Measurements from ENCODE around the gene MYO5B.
A peak's percentile ranks its signal among the peaks of the same experiment; 100 is the strongest.
"Not testable (repeated sequence)": the region's sequence is repeated elsewhere in the genome, so short reads cannot be mapped to it uniquely, and the experiment has no call there.

The MYO5B gene

DNA sequence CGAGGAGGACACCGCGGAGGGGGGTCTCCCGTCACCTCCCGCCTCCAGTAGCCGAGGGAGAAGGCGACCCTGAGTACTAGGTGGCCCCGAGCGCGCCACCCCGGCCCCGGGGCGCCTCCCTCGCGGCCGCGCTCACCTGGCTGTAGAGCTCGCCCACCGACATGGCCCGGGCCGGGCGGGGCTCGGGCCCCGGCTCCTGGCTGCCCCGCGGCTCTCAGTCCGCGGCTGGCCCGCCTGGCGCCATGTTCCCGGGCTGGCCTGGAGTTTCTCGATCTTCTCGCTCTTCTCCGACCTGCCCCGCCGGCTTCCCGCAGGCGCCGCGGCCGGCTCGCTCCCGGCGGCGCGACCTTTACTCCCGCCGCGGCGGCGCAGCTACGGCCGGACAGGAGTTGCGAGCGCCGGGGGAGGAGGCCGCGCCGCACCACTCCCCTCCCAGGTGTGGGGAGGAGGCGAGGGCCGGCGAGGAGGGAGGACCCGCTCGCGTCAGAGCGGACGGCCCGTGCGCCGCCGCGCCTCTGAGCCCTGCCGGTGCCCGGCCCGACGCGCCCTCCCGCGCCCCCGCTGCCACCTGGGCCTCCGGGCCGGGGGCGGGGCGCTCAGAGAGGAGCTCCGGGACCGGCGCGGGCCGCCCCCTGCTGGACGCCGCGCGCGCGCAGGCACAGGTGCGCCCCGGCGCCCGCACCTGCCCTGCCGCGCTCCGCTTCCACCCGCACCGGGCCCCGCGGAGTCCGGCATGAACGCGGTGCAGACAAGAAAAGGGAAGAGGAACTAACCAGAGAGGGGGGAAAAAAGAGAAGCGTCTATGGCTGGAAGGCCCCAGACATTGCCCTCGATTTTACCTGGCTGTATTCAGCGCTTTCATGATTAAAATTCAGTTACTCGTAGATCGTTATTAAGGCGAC is at the start of gene MYO5B:
TSS of gene MYO5B (minus strand) at position 517 of the 902 bp plus-strand sequence. CDS start at position 163, 354 bp downstream.
- DNase-seq: peak; percentile 33 to 53

DNA sequence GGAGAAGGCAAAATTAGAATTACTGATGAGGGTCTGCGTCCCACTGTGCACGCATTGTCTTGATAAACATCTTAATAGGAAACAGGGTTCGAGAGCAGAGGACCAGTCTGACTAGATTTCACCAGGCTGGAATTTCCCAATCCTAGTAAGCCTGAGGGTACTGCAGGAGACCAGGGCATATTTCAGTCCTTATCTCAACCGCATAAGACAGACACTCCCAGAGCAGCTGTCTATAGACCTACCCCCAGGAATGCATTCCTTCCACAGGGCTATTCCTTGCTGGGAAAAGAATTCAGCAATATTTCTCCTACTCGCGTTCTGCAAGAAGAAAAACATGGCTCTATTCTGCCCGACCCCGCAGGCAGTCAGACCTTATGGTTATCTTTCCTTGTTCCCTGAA is 46.8 kb upstream of the MYO5B start:
- not testable (repeated sequence) for DNase-seq

GRCh38 chr18:50240080-50240563 is 45.2 kb upstream of the MYO5B start:
- no peak for DNase-seq

DNA sequence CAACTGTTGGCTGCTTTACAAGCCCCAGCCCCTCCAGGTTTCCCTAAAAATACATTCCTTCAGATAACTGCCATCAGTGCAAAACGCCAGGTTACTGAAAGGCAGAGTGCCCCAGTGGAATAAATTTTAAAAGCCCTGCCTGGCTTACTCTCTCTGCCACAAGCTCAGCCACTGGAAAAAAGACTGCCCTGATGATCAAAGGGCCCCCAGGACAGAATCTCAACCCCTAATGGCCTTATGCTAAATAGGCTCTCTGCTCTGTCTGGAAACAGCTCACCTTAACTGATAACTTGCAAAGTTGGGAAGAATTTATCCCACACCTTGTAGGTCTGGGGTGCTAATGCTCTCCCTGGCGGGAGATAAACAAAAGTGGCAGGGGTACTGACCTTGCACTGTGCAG is 37.5 kb upstream of the MYO5B start:
- no peak for DNase-seq

DNA sequence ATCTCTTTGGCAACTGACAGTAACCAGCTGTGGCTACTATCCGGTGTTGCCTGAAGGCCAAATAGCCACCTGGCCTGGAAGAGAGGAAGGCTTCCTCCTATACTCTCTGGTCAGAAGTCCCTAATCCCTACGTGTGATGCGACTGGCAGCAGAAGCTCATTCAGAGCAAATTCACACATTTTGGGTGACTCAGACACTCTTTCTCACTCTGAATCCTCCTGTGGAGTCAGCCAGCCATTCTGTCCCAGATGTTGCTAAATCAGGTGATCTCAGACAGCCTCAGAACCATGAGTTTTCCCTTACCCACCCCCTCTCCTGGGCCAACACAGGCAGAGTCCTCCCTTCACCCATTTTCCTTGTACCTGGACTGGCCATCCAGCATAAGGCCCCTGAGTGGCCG is 36.7 kb upstream of the MYO5B start:
- DNase-seq: no peak

DNA sequence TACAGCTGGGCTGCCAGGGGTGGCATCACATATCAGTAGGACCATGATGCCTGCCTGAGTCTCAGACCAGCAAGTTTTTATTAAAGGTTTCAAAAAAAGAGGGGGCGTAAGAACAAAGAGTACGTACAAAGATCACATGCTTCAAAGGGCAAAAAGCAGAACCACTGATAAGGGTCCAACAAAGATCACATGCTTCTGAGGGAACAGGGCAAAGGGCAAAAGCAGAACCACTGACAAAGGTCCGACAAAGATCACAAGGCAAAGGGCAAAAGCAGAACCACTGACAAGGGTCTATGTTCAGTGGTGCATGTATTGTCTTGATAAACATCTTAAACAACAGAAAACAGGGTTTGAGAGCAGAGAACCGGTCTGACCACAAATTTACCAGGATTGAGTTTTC is 25.3 kb upstream of the MYO5B start:
- DNase-seq: not testable (repeated sequence)

DNA sequence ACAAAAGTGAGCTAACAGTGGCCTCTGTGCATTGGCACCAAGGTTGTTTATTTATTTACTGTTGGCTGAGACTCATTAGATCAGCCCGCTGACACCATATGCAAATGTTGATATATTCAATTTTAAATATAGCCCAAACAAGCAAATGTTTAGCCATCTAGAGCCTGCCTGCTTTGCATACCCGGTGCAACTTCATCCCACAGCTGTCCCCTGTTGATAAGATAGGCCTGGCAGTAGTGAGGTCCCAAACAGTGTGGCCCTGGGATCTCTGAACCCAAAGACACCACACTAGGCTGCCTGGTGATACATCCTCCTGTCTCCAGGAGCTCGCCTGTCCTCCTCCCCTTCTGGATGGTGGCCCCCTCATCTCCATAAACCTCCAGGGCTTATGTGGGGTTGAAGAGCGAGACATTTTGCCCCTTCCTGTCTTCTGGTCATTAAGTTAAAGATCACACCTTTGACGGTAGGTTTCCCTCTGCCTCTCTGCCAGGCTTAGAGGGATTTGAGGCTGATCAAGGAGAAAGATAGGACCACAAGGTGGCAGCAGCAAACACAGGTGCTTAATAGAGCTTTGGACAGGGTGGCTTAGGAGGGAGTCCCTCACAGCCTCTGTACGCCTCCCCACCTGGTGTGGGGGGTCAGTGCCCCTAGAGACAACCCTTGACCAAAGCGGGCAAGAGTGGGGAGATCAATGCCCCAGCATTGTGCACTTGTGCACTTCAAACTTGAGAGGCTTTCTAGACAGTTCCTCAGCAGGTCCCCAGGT is 23.7 kb upstream of the MYO5B start:
- DNase-seq: peak; percentile 26 to 37

- DNase-seq: no peak
These were observed 14.4 kb upstream of the MYO5B start for GRCh38 chr18:50209311-50209710.

GRCh38 chr18:50207722-50208121 is 12.8 kb upstream of the MYO5B start:
- DNase-seq: no peak

DNA sequence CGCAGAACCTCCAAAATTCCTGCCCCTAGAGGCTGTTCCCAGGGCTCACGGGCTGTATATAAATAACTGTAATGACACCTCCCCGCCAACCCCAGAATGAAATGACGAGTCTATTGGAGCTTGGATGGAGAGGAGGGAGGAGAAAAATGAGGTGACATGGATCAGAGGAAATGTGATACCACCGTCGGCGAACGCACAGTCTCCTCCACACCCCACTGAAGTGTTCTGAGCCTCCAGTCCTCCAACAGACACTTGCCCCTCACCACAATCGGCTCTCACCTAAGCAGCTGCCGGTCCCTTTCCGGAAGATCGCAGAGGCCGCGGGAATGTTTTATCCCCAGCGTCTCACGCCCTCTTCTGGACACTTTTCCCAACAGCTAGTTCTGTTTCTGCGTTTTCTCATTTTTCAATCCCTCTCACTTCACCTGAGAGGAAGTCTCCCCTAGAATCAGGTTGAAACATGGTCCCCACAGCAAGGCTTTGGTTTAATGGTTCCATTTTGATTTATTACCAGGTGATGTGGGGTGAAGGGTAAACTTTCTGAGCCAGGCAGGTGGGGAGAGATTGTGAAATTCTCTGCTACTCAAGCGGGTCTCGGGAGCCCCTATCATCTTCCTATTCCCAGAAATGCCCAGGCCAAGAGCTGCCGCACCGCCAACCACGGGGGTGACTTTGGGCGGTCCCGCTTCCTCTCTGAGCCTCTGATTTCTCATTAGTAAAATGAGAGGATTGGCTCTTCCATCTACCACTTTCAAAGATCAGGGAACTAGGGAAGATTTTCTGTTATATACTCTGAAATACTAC is 9.1 kb upstream of the MYO5B start:
- peak in 1 of 2 donors; percentile 3 for DNase-seq

DNA sequence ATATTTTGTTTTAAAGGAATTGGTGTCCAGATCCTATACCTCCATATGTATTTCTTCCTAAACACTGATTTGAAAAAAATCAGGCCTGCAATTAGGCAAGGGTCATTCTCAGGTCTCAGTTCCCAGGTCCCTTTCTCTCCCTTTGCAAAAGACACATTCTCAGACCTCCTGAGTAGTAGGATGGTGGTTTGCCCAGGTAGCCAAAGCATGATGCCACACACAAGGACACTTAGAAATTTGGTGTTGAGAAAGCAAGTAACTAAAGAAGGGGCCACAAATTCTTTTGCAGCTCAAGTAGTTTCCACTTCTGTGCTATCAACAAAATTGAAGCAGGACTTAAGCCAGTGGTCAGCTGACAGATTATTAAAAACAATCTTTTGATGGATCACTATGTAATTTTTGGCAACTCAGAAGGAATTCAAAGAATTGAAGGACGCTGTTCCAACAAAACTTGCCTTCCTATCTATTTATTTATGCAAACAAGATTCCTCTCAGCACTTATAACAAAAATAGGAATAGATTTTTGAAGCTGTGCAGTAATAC is 6.6 kb upstream of the MYO5B start:
- DNase-seq: no peak

DNA sequence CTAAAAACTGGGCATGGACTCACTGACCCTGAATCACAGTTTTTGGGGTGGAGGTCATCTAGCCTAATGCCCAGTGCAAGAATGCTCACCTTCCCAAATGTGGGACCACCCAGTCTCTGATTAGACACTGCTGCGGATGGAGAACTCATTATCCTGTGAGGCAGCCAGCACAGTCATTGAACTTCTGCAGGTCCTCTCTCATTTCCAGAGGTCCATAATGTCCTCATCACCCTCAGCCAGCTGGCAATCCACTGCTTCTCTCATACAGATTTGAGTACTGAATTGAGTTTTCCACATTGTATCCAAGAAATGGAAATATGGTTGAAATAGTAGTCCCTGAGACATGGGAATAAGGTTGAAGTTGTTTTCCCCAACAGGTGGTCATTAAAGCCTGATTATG is 5.0 kb upstream of the MYO5B start:
- no peak for DNase-seq

DNA sequence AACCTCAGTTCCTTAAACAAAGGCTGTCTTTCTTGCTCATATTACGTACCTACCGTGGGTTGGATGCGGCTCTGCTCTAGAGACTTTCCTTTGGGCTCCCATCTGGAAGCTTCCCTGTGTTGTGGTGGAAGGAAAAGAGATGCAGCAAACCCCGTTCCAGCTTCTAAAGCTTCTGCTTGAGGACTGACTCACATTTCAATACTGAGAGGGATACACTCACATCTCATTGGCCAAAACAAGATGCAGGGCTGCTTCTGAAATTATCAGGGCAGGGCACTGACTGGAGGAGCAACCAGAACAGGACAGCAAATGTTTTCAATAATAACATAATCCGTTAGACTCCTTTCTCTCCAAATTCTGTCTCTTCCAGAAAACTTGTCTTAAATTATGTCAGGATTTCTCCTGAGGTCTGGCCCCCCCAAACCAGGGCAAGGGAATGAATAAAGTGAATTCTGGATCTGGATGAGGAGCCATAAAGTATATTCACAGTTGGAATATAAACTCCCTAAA is 4.5 kb upstream of the MYO5B start:
- DNase-seq: no peak

DNA sequence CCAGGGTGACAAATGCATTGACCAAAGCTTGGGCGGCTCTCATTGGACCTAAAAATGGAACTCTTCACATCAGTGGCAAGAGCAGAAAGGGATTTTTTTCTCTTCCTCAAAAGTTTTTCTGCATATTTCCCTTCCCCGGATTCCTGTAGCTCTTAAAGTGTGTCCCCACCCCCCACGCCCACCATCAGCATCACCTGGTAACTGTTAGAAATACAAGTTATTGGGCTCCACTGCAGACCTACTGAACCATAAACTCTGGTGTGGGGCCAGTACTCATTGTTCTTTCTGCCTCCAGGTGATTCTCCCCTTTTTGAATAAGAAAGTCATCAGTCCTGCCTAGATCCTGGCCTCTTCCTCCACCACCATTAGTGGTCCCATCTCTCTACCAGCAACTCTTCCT is 1.3 kb upstream of the MYO5B start:
- no peak for DNase-seq

DNA sequence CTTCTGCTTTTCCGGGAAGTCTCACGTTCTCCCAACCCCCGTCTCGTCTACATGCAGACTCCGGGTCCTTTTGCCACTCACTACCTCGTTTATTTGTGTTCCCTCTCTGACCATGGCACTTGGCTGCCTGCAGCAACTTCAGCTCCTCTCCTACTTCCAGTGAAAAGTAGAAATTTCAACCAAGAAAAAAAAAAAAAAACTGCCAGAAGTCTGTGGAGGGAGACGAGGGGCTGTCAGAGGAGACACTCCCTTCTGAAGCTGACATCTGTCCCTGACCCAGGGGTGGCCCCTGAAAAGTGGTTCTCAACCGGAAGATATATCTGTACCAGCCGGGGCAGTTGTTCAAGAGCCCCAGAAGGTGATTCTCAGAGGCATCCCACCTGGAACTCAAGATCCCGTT is 742 bp upstream of the MYO5B start:
- DNase-seq: no peak

DNA sequence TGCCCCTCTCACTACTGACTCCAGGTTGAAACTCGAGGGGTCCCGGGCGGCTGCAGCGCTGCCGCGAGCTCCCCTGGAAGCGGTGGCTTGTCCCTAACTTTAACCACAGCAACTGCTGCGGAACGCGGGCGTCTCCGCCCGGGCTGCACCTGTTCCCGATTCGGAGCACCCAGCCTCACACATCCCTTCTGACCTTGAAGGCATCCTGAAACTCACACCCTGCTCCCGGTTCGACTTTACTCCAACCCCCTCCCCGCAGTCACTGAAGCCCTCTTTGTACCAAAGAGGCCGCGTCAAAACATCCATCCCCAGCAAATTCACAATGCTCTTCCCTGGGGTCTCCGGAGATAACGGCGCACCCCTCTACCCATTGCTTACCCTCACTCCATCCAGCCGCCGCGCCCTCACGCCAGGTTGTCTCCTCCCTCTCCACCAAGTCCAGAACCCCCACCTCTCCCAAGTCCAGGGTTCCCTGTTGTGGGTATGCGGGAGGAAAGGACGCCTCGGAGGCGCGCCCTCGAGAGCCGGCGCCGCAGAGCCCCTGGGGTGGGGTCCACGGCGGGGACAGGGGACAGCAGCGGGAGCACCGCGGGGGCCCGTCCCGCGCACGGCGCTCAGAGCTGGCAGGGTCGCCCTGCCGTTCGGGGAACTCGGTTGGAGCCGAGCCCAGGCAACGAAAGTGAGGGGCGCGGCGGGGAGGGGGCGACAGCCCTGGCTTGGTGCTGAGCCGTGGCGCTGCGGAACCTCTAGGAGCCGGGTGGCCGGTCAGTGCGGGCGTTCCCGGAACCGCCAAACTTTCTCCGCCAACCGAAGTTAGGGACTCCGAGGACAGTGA is 934 bp downstream of the MYO5B start:
- DNase-seq: no peak

DNA sequence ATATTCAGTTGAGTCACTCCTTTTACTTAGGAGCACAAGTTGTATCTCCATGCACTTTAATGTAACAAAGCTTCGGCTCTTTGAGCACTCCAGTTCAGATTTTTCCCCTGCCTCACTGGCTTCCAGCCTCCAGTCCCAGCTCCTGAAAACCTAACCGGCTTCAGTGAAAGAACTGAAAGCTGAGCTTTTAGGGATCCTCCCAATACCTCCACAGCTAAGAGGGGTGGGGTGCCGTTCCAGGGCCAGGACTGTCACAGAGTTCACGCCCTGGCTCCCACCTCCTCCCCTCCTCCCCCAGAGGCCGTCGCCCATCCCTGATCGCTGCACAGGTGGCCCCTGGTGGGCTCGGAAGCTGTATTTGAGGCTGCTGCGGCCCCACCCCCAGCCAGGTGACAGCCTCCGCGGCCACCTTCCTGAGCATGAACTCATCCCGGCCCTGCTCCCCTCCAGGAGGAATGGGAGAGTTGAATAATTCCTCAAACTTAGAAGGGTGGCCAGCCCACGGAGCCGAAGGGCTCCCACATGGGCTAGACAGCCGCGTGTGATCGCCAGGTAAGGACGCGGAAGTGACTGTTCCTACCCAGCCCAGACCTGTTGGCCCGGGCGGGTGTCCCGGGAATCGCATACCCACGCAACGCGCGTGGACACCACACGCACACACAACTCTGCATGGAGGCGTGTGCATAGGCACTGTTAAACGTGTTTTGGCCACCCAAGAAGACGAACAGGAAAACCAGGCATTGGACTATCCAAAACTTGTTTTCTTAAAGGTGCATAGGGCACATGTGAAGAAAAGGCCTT is 1.8 kb downstream of the MYO5B start:
- no peak for DNase-seq

- DNase-seq: no peak
These were observed 4.0 kb downstream of the MYO5B start for GRCh38 chr18:50190926-50191325.

DNA sequence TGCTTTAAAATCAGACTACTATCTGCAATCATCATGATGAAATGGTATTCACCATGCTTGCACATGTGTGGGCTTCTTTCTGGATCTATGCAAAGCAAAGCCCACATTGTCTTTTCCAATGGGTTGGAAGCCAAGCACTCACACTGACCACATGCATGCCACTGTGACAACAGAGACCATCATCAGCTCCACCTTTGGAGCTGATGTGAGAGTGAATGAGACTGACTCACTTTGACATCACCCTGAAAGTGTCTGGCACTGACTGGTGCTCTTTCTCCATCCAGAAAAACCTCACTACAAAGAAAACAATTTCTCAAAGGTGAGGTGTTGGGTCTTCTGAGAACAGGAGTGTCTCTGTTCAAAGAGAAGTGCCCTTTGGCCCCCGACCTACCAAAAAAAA is 4.7 kb downstream of the MYO5B start:
- no peak for DNase-seq

GRCh38 chr18:50189160-50189559 is 5.8 kb downstream of the MYO5B start:
- no peak for DNase-seq

DNA sequence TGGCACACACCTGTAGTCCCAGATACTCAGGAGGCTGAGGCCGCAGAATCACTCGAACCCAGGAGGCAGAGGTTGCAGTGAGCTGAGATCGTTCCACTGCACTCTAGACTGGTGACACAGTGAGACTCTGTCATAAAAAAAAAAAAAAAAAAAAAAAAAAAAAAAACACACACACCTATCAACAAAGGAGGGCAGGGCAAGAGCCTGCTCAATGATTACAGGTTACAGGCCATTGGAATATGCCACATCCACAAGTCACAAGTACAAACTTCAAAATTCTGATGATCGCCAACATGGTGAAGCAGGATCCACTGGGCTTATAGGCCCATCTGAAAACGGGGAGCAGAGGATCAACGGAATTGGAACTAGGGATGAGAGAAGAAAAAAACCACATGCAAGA is 6.3 kb downstream of the MYO5B start:
- DNase-seq: no peak

Data from CD4-positive, alpha-beta T cell treated with Interleukin-1 beta for 1 hour (primary cell).